GM19025 (cell line): Measurements from ENCODE around the gene GRK2.
"Not testable (repeated sequence)": the region's sequence is repeated elsewhere in the genome, so short reads cannot be mapped to it uniquely, and the experiment has no call there.

Source experiments
- ATAC-seq: cut with Tn5 transposase; IDR thresholded peaks from one replicate; pipeline ENCODE4 v1.9.1; 2021; ENCODE audit warnings: mild to moderate bottlenecking, low read depth, moderate library complexity; ENCODE audit not compliant: unreplicated experiment

GRK2 gene

DNA sequence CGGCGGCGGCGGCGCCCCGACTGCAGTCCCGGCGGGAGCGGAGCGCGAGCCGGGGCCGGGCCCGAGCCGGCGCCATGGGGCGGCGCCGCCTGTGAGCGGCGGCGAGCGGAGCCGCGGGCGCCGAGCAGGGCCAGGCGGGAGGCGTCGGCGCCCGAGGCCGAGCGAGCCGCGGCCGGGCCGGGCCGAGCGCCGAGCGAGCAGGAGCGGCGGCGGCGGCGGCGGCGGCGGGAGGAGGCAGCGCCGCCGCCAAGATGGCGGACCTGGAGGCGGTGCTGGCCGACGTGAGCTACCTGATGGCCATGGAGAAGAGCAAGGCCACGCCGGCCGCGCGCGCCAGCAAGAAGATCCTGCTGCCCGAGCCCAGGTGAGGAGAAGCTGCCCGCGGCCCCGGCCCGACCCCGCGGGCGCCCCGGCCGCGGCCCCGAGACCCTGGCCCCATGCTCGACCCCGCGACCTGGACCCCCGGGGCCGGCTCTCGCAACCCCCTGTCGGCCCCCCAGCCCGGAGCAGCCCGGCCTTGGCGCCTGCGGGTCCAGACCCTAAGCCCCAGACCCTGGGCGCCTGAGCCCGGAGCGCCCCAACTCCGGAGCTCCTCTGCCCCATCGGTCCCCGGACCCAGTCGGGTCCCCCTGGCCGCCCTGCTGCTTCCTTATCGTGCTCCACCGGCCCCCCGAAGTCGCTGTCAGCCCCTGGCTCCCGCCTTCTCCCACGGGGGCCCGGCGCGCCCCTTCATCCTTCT lies at the start of gene GRK2:
Gene GRK2 (plus strand): TSS at position 25 of the 739 bp plus-strand sequence. CDS start 227 bp downstream, at position 252.
- ATAC-seq: peak; percentile 22

DNA sequence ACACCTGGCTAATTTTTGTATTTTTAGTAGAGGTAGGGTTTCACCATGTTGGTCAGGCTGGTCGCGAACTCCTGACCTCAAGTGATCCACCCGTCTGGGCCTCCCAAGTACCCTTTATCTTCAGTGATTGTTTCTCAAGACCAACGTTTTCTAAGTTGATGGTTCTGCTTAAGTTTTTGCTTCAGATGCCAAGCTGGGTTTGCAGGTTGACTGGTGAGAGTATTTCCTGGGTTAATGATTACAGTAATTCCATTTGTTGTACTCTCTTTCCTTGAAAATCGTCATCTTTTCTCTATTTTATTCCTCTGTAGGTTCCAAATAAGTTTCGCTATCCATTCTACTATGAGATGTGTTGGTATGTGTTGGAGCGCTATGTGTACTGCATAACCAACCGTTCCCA lies 38.5 kb upstream of the GRK2 start:
- no peak for ATAC-seq

DNA sequence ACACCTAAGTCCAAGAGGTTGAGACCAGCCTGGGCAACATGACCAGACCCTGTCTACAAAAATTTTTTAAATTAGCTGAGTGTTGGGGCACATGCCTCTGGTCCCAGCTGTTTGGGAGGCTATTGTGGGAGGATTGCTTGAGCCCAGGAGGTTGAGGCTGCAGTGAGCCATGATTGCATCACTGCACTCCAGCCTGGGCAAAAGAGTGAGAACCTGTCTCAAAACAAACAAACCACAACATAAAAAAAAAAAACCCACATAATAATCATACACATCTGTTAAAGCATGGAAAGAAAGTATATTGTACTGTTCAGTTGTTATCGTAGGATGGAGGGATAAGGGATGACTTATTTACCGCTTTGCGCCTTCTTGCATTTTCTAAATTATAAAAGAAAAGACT lies 35.9 kb upstream of the GRK2 start:
- ATAC-seq: no peak

DNA sequence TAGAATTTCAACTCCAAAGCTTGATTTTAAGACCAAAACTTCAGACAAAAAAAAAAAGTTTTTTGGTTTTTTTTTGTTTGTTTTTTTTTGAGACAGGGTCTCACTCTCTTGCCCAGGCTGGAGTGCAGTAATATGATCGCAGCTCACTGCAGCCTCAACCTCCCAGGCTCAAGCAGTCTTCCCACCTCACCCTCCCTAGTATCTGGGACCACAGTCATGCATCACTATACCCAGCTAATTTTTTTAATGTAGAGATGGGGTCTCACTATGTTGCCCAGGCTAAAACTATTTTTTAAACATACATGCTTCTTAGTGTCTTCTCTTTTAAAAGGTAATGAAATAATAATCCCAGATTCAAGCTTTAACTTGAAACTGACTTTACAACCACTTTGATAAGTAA lies 35.4 kb upstream of the GRK2 start:
- ATAC-seq: no peak

DNA sequence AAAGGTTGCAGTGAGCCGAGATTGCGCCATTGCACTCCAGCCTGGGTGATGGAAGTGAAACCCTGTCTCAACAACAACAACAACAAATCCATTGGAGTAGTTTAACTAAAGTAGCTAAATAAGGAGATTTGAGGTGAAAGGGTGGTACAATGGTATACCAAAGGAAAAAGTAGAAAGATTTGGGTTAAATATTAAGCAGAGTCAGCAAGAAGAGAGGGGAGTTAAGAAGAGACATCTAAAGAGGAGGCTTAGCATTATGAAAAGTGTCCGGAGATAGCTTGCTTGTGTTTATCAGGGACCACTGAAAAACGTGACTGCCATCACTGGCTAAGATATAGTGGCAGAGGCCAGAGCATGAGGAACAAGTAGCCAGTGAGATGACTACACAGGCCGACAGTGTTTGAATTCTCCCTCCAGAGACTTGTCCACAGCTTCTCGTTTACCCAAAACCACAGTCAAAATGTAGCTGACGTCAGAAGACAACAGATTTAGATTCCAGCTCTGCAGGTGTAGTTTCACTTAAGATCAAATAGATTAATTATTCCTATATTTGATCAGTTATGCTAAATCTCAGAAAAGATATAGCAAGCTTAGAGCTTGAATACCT lies 32.6 kb upstream of the GRK2 start:
- ATAC-seq: no peak

DNA sequence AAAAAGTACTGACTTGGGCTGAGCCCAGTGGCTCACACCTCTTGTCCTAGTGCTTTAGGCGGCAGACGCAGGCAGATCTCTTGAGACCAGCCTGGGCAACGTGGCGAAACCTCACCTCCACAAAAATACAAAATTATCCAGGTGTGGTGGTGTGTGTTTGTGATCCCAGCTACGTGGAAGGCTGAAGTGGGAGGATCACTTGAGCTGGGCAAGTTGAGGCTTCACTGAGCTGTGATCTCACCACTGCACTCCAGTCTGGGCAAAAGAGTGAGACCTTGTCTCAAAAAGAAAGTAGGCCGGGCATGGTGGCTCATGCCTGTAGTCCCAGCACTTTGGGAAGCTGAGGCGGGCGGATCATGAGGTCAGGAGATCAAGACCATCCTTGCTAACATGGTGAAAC lies 31.7 kb upstream of the GRK2 start:
- not testable (repeated sequence) for ATAC-seq

DNA sequence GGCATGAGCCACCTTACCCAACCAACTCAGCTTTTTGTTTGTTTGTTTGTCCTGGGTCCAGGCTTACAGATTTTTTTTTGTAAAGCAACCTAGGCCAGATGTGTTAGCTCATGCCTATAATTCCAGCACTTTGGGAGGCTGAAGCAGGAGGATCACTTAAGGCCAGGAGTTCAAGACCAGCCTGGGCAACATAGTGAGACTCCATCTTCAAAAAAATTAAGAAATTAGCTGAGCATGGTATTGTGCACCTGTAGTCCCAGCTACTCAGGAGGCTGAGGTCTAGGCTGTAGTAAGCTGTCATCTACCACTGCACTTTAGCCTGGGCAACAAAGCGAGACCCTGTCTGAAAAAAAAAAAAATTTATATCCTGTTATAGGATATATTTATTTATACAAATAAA lies 28.7 kb upstream of the GRK2 start:
- no peak for ATAC-seq

DNA sequence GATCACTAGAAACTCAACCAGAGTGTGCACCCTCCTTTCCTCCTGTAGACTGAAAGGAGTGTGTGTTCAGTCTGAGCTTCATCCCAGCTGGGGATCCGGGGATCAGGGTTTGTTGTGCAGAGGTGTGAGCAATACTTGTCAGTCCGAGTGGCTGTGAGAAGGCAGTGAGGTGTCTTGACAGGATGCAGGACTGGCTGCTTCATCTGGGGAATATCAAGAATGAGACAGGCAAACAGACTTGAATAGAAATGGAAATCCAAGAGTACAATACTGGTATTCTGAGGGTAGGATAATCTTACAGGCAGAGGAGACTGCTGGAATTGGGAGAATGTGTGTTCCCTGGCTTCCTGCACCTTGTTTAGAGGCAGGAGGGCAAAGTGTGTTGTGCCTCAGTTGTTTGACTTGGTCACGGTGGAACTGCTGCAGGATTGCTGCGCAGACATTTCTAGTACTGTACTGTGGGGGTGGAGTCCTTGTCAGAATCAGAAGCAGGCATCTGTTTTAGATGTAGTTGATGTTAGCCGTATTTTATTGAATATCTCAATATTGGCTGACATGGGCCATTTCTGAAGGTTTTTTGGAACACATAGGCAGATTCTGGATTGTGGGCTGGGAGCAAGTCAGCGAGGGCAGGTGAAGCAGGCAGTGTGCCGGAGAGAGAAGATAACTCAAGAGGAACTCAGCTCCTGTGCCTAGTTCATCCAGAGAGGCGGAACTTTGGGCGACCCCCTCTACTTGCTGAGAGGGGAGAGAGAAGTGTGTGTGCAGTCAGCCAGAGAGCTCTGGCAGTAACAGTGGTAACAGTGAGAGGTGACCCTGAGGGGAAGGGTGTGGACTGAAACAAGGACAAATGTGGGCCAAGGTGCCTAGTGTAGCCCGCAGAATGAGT lies 27.1 kb upstream of the GRK2 start:
- no peak for ATAC-seq

DNA sequence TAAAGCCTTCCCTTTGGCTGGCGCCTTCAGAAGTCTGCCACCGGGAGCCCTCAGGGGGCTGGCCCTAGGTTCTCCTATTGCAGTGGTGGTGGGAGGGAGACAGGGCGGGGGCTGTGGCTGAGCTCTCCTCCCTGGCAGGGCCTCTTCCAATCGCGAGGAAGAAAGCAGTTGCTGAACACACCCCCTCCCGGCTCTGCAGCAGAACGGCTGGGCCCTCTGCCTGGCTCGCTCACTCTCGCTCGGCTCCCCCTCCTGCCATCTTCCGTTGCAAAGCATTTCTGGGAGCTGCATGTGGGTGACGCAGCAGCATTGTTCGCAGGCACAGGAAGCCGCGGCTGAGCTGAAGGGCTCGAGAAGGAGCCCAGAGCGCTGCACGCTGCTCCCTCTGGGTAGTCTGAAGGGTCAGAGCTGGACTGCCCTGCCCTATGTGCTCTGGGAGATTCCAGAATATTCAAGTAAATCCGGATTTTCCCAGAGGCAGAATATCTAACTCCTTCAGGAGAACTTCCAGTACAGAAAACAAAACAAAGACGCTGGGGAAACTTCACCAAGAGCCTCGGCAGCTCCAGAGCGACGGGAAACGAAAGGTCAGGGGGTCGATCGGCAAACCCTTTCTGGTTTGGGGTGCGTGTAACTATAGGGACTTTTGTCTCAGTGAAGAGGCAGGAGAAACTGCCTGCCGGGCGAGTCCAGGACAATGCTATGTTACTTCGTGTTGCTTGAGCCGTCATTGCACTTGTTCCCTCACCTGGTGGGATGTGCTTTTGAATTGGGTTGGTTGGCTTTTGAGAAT lies 26.3 kb upstream of the GRK2 start:
- peak; percentile 78 for ATAC-seq

DNA sequence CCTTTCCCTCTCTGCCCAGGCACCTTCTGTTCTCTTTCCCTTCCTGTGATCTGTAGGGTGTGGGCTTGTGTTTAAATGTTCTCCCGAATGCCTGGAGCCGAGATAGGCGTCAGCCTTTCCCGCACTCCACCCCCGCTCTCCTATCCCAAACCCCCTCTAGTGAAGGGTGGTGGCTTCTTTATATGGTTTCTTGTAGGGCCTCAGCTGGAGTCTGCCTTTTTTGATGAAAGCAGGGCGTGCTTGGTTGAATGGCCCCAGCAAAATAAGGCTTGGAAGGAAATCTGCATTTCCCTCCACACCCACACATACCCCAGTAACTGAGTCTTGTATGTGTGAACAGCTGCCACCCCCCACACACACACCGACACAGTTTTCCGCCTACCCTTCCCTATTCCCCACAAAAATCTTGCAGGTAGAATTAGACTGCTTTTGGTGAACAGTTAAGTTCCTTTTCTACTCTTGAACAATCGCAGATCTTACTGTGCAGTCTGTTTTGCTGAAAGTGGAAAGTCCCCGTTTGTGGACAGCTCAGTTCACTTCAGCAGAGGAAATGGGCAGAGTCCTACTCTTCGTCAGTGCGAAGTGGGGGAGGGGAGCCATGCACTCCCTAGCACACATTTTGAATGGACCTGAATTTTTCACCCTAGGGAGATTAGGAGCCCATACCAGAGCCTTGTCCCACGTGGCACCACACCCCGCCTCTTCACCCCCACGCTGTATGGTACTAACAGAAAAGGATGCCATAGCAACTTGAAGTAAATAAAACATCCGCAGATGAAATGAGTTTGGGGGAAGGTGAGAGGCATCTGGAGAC lies 25.5 kb upstream of the GRK2 start:
- ATAC-seq: peak; percentile 25

DNA sequence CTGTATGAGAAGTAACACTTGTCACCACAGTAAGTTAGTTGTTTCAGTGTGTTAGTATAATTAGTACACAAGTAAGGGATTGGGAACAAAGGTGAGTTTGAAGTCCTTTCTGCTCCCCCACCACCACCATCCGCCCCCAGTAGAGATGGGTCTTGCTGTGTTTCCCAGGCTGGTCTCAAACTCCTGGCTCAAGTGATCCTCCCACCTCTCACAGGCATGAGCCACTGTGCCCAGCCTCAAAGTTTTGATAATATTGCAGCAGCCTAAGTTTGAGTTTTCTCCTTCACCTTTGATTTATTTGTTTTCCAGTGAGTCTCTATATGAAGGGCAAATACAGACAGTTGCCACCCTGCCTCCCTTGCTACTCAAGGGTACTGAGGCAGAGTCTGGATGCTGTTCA lies 23.7 kb upstream of the GRK2 start:
- no peak for ATAC-seq

DNA sequence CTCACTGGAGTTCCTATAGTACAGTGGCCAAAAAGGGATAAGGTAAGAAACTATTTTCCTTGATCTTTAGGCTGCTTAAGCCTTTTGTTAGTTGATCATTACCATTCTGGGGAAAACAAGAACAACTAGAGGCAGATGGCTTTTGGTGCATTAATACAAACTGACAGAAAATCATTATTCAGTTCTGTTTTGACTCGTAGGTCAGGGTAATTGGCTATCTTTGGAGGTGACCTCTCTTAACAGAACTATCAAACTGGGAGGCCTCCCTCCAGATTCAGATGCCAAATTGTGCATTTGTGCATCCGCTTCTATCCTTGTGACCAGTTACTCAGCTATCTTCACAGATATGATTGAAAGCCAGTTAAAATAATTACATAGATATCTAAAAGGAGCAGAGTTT lies 23.2 kb upstream of the GRK2 start:
- no peak for ATAC-seq

DNA sequence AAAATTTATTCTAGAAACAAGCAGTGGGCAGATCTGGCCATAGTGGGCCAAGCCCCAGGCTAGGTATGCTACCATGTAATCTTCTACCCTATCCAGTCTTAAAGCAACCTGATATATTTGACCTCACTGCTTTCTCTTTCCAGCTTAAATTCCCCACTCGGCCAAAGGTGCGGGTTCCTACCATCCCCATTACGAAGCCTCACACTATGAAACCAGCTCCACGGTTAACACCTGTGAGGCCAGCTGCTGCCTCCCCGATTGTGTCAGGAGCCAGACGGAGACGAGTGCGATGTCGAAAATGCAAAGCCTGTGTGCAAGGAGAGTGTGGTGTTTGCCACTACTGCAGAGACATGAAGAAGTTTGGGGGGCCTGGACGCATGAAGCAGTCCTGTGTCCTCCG lies 21.2 kb upstream of the GRK2 start:
- no peak for ATAC-seq

DNA sequence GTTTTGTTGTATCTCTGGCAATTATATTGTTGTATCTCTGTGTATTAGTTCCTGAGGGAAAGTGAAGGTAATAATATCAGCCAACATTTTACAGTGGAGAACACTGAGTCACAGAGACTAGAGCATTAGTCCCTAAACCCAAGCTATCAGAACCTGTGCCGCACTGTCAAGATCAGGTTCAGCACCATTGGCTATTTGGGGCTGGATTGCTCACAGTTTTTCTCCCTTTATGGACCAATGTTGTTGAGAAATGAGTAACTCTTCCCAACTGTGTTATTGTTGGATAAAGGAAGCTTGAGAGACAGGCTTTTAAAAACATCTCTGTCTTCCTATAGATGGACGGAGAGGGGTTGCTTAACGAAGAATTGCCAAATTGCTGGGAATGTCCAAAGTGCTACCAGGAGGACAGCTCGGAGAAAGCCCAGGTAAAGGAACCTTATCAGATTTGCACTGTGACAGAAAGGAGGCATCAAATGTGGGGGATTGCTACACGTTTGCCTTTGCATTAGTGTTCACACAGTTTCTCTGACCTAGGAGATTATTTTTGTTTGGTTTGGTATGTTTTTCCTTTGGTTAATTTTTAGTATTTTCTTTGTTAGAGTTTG lies 18.2 kb upstream of the GRK2 start:
- no peak for ATAC-seq

DNA sequence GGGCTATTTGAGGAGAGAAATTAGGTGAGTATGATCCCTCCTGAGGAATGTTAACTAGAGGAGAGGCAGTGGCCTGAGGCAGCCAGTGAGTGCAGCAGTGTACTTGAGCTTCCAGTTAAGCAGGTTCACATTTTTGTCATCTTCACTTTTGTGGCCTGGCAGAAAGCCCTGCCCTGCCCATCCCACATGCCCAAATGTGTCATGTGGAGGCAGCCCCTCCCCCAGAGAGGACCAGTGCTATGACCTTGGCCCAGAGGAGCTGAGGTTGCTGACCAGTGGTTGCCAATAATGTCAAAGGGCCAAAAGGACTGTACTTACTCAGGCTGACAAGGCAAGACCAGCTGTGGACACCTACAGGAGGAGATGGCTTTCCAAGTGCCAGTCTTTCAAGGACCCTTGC lies 17.6 kb upstream of the GRK2 start:
- no peak for ATAC-seq

DNA sequence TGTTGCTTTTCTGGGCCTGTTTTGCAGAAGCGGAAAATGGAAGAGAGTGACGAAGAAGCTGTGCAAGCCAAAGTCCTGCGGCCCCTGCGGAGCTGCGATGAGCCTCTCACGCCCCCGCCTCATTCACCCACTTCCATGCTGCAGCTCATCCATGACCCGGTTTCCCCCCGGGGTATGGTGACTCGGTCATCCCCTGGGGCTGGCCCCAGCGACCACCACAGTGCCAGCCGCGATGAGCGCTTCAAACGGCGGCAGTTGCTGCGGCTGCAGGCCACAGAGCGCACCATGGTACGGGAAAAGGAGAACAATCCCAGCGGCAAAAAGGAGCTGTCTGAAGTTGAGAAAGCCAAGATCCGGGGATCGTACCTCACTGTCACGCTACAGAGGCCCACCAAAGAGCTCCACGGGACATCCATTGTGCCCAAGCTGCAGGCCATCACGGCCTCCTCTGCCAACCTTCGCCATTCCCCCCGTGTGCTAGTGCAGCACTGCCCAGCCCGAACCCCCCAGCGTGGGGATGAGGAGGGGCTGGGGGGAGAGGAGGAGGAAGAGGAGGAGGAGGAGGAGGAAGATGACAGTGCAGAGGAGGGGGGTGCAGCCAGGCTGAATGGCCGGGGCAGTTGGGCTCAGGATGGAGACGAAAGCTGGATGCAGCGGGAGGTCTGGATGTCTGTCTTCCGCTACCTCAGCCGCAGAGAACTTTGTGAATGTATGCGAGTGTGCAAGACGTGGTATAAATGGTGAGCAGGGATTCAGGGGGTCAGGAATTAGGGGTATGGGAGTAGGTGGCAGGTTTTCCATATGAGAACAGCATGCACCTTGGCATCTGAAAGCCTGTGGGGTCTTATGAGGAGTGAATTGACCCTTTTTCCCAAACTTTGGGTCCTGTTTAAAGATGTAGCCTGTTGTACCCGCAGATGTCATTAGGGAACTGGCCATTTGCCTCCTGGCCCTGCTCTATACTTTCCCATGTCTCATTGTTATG lies 15.9 kb upstream of the GRK2 start:
- ATAC-seq: no peak

DNA sequence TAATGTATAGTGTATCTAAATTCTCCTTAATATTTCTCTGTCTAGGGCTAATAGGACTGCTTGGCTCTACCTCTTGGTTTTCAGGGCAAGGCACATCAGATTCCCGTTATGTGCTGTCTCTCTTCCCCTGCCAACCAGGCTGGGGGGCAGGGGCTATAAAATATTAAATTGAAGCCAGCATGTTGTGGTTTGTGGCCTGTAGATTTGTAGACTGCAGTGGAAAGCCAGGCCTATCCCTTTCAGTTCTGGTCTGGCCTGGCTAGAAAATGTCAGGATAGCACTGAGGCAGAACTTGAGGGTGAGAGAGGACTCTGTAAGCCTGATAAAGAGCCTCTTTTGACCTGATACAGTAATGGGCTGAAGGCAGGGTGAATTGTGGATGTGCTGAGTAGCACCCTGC lies 14.4 kb upstream of the GRK2 start:
- ATAC-seq: no peak

DNA sequence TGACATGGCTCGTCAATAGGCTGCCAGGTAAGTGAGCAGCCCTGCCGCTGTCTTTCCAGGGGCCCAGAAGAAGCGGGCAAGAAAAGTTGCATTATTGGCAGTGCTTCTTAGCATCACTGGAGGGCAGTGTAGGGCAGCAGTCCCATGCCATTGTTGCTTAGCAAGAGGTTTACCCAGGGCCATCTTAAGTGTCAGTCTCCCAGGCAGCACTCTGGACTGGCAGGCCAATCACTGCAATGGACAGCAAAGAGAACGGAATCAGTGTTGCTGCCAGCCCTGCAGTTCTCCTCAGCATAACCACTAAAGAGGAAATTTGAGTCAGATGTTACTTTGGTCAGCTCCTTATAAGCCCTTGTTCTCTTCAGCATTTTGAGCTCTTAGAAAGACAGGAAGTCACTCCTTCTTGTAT lies 13.4 kb upstream of the GRK2 start:
- no peak for ATAC-seq
